Cardiac fibroblast (primary cell): Measurements from ENCODE around the gene KCNJ14.

Experiments used
- DNase-seq, 2 donors: peaks; one replicate each; pipeline versions ENCODE4 v3.0.0 to v3.0.0-alpha.2; 2010; ENCODE audit warnings: low read depth in 2 of 2
- H3K4me3 ChIP-seq, 2 donors: replicated peaks in 1 of 2; 1 replicate in 1 of 2; 2 replicates in 1 of 2; pipeline ENCODE4 v1.5.1; 2011; ENCODE audit warnings: low read depth in 2 of 2, low read length in 2 of 2, mild to moderate bottlenecking in 2 of 2, moderate library complexity in 1 of 2
- TF ChIP-seq, protein P1 (sequence below): IDR thresholded peaks from one replicate; pipeline ENCODE4 v1.5.1; 2011; ENCODE audit warnings: low read depth, mild to moderate bottlenecking, low read length, inconsistent platforms

Gene KCNJ14

DNA sequence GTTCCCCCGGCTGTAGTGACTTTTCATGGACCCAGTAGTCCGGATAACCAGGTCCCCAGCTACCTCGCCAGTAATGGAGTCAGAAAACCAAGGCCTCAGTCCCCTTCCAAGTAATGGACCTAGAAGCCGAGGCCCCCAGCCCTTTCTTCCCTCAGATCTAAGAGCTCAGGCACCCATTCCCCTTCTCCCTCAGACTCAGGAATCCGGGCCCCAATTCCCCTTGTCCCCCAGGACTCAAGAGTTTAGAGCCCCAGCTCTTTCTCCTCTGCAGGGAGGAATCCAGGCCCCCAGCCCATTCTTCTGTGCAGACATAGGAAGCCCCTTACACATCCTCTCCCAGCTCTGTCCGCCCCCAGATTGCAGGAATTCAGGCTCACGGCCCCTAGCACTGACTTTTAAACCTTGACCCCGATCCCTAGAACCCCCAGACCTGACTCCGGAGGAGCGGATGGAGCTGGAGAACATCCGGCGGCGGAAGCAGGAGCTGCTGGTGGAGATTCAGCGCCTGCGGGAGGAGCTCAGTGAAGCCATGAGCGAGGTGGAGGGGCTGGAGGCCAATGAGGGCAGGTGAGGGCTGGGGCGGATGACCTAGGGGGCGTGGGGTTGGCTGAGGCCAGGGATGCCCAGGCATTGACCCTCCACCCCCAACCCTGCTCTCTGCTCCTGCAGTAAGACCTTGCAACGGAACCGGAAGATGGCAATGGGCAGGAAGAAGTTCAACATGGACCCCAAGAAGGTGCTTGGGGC is 14.7 kb downstream of the KCNJ14 start:
- TF ChIP-seq, protein P1, sequence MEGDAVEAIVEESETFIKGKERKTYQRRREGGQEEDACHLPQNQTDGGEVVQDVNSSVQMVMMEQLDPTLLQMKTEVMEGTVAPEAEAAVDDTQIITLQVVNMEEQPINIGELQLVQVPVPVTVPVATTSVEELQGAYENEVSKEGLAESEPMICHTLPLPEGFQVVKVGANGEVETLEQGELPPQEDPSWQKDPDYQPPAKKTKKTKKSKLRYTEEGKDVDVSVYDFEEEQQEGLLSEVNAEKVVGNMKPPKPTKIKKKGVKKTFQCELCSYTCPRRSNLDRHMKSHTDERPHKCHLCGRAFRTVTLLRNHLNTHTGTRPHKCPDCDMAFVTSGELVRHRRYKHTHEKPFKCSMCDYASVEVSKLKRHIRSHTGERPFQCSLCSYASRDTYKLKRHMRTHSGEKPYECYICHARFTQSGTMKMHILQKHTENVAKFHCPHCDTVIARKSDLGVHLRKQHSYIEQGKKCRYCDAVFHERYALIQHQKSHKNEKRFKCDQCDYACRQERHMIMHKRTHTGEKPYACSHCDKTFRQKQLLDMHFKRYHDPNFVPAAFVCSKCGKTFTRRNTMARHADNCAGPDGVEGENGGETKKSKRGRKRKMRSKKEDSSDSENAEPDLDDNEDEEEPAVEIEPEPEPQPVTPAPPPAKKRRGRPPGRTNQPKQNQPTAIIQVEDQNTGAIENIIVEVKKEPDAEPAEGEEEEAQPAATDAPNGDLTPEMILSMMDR: no peak
- H3K4me3 ChIP-seq: peak overlapping the region; percentile 91 to 93
- DNase-seq: no peak

DNA sequence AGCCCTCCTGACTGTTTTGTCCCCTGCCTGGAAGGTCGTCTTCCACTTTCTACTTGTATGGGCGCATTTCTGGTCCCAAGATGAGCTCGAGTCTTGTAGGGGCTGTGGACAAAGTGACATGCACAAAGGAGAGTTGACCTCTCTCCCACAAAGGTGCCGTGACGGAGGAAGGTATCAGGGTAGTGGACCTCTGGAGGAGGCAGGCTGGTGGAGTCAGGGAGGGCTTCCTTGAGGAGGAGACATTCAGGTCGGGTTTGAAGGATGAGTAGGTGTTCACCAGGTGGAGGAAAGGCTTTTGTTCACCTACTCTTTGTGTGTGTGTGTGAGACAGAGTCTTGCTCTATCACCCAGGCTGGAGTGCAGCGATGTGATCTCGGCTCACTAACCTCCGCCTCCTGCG is 15.5 kb downstream of the KCNJ14 start:
- TF ChIP-seq, protein P1: no peak
- peak overlapping the region in 1 of 2 donors; percentile 93 for H3K4me3 ChIP-seq
- no peak for DNase-seq

DNA sequence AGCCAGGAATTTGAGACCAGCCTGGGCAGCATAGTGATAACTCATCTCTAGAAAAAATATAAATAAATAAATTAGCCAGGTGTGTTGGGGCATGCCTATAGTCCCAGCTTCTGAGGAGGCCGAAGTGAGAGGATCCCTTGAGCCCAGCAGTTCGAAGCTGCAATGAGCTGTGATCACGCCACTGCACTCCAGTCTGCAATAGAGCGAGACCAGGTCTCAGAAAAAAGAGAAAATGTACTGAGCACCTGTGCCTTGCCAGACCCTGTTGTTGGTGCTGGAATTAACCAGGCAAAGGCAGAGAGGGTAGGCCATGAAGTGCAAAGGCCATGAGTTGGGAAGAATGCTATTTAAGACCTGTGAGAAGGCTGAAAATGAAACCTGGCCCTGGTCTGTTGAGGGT is 16.5 kb downstream of the KCNJ14 start:
- no peak overlapping the region for H3K4me3 ChIP-seq
- TF ChIP-seq, protein P1: no peak
- no peak for DNase-seq

DNA sequence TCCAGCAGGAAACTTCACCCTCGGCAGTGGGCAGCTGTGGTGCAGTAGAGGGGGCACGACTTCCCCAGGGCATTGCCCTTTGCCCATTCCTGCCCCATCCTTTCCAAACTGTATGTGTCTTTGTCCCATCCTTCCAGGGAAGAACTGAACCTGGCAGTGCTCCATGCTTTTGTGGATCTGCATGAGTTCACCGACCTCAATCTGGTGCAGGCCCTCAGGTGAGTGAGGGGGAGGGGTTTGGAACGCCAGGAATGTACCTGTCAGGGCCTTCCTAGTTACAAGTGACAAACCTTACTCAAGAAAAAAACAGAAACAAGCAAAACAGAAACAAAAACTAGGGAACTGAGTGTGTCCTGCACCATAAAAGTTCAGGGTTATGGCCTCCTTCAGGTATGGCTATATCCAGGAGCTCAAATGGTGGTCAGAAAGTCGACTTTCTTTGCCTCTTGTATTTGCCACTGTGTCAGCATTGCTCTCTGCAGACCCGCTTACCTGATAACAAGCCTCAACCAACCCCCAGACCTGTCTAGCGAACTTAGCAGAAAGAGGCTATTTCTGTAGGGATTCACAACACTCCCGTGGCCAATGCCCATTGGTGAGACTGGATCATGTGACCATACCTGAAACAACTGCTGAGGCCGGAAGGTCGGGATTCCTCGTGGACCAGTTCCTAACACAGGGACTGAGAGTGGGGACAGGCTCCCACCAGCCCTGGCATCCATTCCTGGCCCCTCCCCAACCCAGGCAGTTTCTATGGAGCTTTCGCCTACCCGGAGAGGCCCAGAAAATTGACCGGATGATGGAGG is 18.0 kb downstream of the KCNJ14 start:
- TF ChIP-seq, protein P1: no peak
- no peak overlapping the region for H3K4me3 ChIP-seq
- no peak for DNase-seq

DNA sequence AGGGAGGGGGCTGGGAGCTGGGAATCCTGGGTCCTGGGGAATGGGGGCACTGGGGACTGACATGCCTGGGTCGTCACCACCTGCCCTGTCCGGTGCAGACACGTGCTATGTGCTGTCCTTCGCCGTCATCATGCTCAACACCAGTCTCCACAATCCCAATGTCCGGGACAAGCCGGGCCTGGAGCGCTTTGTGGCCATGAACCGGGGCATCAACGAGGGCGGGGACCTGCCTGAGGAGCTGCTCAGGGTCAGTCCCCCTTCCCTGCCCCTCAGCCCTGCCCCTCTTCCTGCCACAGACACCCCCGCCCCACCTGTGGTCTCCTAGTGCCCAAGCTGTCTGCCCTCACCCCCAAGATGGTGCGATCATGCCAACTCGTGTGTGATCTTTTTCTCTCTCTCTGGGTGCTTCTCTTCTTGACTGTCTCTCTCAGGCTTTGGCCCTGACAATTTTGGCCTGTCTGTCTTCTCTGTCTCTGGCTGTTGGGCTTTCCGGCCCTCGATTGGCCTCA is 18.8 kb downstream of the KCNJ14 start:
- DNase-seq: no peak
- no peak overlapping the region for H3K4me3 ChIP-seq
- TF ChIP-seq, protein P1: no peak

DNA sequence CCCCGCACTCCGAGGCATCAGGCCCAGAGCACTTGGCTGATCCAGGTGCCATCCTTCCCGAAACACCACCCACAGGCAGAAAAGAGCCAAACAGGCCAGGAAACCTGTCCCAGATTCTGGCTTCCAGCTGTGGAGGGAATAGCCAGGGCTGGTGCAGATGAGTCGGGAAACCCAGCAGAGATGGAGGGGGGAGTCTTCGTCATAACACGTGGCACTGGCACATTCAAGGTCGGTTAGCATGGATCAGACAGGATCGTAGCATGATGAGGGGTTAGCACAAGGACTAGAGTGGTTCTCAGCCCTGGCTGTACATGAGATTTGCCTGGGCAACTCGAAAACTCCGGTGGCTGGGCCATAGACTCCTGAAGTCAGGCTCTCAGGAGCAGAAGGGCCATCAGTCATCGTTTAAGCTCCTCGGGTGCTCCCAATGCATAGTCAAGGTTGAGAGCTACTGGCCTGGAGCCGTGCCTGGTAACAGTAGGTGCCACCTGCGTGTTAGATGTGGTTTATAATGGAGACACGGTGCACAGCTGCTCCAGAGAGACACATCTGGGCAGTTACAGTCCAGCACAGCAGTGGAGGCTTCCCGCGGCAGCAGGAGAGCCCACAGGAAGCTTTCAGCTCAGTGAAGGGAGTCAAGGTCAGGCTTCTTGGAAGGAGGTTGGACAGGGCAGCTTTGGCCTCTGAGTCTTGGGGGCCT is 20.1 kb downstream of the KCNJ14 start:
- DNase-seq: no peak
- TF ChIP-seq, protein P1: no peak
- H3K4me3 ChIP-seq: no peak overlapping the region
